ENCODE data around the gene CYP8B1. TPM values are rescaled to one million over a fixed set of nuclear protein-coding genes. Genes with fewer than 3 reads are reported as not detected.

The CYP8B1 gene
- total and polyA plus RNA-seq, 2 experiments from 2014 or later: not detected

GRCh38 chr3:42892807-42893206 is 17.1 kb upstream of the CYP8B1 start:
- Histone ChIP-seq H3K4me1 (ENCODE audit: insufficient read depth) (peaks cover 35% of the 10 kb centered on the region), H3K4me2 (no peak overlapping the region), H3K4me3 (no peak overlapping the region), H3K9me2 (ENCODE audit: insufficient read depth) (peaks cover 17% of the 10 kb centered on the region), H3K79me2 (replicated peaks; ENCODE audit: insufficient read depth) (no peaks in the 10 kb centered on the region), H3K27ac (ENCODE audit: low read depth) (peak overlapping the region; percentile 96), H2AFZ (no peak overlapping the region), H3K27me3 (ENCODE audit: insufficient read depth) (no peaks in the 10 kb centered on the region), H3F3A (replicated peaks; ENCODE audit: low read depth) (0 out of 2 replicates have a peak, but pooled peaks cover 3% of the 10 kb centered on the region), H4K20me1 (replicated peaks; ENCODE audit: insufficient read depth) (no peaks in the 10 kb centered on the region), H3K36me3 (ENCODE audit: insufficient read depth) (no peaks in the 10 kb centered on the region)
- Mint-ChIP-seq H3K4me1 (peaks cover 47% of the 10 kb centered on the region), H3K27ac (no peak overlapping the region), H3K4me3 (no peak overlapping the region), H3K27me3 (ENCODE audit: insufficient read depth, low read depth, poor library complexity) (peaks cover 3% of the 10 kb centered on the region), H3K36me3 (ENCODE audit: low read depth) (no peaks in the 10 kb centered on the region; the same call in 2 of the 3 replicates), H3K9me3 (no peaks in the 10 kb centered on the region)
- ATAC-seq: no peak
- TF ChIP-seq ZNF114 (CRISPR knock-in tag; IDR thresholded peaks at IDR 0.05) (no peak), CREB1 (CRISPR knock-in tag; IDR thresholded peaks at IDR 0.05; ENCODE audit: low read depth) (no peak), EZH2 (IDR thresholded peaks at IDR 0.05; ENCODE audit: low read depth, unreplicated experiment) (no peak), POLR2AphosphoS5 (IDR thresholded peaks at IDR 0.05; ENCODE audit: low read depth) (no peak), ETS1 (IDR thresholded peaks at IDR 0.05) (no peak), JUNB (IDR thresholded peaks at IDR 0.05; ENCODE audit: unreplicated experiment) (no peak), ZNF331 (CRISPR knock-in tag; IDR thresholded peaks at IDR 0.05; ENCODE audit: low read depth) (no peak), EZH2phosphoT487 (IDR thresholded peaks at IDR 0.05; ENCODE audit: unreplicated experiment) (no peak), NANOG (IDR thresholded peaks at IDR 0.05; ENCODE audit: borderline replicate concordance) (no peak), STAT1 (IDR thresholded peaks at IDR 0.05; ENCODE audit: unreplicated experiment) (no peak)
- TF ChIP-seq, protein P1, sequence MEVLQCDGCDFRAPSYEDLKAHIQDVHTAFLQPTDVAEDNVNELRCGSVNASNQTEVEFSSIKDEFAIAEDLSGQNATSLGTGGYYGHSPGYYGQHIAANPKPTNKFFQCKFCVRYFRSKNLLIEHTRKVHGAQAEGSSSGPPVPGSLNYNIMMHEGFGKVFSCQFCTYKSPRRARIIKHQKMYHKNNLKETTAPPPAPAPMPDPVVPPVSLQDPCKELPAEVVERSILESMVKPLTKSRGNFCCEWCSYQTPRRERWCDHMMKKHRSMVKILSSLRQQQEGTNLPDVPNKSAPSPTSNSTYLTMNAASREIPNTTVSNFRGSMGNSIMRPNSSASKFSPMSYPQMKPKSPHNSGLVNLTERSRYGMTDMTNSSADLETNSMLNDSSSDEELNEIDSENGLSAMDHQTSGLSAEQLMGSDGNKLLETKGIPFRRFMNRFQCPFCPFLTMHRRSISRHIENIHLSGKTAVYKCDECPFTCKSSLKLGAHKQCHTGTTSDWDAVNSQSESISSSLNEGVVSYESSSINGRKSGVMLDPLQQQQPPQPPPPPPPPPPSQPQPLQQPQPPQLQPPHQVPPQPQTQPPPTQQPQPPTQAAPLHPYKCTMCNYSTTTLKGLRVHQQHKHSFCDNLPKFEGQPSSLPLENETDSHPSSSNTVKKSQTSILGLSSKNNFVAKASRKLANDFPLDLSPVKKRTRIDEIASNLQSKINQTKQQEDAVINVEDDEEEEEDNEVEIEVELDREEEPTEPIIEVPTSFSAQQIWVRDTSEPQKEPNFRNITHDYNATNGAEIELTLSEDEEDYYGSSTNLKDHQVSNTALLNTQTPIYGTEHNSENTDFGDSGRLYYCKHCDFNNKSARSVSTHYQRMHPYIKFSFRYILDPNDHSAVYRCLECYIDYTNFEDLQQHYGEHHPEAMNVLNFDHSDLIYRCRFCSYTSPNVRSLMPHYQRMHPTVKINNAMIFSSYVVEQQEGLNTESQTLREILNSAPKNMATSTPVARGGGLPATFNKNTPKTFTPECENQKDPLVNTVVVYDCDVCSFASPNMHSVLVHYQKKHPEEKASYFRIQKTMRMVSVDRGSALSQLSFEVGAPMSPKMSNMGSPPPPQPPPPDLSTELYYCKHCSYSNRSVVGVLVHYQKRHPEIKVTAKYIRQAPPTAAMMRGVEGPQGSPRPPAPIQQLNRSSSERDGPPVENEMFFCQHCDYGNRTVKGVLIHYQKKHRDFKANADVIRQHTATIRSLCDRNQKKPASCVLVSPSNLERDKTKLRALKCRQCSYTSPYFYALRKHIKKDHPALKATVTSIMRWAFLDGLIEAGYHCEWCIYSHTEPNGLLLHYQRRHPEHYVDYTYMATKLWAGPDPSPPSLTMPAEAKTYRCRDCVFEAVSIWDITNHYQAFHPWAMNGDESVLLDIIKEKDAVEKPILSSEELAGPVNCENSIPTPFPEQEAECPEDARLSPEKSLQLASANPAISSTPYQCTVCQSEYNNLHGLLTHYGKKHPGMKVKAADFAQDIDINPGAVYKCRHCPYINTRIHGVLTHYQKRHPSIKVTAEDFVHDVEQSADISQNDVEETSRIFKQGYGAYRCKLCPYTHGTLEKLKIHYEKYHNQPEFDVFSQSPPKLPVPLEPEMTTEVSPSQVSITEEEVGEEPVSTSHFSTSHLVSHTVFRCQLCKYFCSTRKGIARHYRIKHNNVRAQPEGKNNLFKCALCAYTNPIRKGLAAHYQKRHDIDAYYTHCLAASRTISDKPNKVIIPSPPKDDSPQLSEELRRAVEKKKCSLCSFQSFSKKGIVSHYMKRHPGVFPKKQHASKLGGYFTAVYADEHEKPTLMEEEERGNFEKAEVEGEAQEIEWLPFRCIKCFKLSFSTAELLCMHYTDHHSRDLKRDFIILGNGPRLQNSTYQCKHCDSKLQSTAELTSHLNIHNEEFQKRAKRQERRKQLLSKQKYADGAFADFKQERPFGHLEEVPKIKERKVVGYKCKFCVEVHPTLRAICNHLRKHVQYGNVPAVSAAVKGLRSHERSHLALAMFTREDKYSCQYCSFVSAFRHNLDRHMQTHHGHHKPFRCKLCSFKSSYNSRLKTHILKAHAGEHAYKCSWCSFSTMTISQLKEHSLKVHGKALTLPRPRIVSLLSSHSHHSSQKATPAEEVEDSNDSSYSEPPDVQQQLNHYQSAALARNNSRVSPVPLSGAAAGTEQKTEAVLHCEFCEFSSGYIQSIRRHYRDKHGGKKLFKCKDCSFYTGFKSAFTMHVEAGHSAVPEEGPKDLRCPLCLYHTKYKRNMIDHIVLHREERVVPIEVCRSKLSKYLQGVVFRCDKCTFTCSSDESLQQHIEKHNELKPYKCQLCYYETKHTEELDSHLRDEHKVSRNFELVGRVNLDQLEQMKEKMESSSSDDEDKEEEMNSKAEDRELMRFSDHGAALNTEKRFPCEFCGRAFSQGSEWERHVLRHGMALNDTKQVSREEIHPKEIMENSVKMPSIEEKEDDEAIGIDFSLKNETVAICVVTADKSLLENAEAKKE (CRISPR knock-in tag; IDR thresholded peaks at IDR 0.05): no peak
- TF ChIP-seq, protein P2, sequence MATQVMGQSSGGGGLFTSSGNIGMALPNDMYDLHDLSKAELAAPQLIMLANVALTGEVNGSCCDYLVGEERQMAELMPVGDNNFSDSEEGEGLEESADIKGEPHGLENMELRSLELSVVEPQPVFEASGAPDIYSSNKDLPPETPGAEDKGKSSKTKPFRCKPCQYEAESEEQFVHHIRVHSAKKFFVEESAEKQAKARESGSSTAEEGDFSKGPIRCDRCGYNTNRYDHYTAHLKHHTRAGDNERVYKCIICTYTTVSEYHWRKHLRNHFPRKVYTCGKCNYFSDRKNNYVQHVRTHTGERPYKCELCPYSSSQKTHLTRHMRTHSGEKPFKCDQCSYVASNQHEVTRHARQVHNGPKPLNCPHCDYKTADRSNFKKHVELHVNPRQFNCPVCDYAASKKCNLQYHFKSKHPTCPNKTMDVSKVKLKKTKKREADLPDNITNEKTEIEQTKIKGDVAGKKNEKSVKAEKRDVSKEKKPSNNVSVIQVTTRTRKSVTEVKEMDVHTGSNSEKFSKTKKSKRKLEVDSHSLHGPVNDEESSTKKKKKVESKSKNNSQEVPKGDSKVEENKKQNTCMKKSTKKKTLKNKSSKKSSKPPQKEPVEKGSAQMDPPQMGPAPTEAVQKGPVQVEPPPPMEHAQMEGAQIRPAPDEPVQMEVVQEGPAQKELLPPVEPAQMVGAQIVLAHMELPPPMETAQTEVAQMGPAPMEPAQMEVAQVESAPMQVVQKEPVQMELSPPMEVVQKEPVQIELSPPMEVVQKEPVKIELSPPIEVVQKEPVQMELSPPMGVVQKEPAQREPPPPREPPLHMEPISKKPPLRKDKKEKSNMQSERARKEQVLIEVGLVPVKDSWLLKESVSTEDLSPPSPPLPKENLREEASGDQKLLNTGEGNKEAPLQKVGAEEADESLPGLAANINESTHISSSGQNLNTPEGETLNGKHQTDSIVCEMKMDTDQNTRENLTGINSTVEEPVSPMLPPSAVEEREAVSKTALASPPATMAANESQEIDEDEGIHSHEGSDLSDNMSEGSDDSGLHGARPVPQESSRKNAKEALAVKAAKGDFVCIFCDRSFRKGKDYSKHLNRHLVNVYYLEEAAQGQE (IDR thresholded peaks at IDR 0.05; ENCODE audit: unreplicated experiment): no peak
- TF ChIP-seq, protein P3, sequence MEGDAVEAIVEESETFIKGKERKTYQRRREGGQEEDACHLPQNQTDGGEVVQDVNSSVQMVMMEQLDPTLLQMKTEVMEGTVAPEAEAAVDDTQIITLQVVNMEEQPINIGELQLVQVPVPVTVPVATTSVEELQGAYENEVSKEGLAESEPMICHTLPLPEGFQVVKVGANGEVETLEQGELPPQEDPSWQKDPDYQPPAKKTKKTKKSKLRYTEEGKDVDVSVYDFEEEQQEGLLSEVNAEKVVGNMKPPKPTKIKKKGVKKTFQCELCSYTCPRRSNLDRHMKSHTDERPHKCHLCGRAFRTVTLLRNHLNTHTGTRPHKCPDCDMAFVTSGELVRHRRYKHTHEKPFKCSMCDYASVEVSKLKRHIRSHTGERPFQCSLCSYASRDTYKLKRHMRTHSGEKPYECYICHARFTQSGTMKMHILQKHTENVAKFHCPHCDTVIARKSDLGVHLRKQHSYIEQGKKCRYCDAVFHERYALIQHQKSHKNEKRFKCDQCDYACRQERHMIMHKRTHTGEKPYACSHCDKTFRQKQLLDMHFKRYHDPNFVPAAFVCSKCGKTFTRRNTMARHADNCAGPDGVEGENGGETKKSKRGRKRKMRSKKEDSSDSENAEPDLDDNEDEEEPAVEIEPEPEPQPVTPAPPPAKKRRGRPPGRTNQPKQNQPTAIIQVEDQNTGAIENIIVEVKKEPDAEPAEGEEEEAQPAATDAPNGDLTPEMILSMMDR (conservative IDR thresholded peaks at IDR 0.05; ENCODE audit: low read depth in 2 of 2): no peak
- no peak for DNase-seq (ENCODE audit: low spot score)

Measured in GM23338 (cell line).